ENCODE results near the gene SNN. TPM values are rescaled to one million over a fixed set of nuclear protein-coding genes. Genes with fewer than 3 reads are reported as not detected.

The SNN gene
- total and polyA plus RNA-seq, 2 experiments from 2014 or later, result 5.4 to 5.9 TPM

- peaks cover 86% of the 10 kb centered on the region for H3K79me2 ChIP-seq (ENCODE audit: insufficient read depth)
- H3K4me2 ChIP-seq (ENCODE audit: unreplicated experiment), result no peak overlapping the region
- H3K9me3 ChIP-seq (ENCODE audit: low read depth), result no peaks in the 10 kb centered on the region
- H3K9ac ChIP-seq, result no peak overlapping the region
- peaks cover 69% of the 10 kb centered on the region for H3K36me3 ChIP-seq (ENCODE audit: low read depth)
- no peak overlapping the region for H3K27ac ChIP-seq
- H3K9me2 ChIP-seq (ENCODE audit: insufficient read depth), result no peaks in the 10 kb centered on the region
- DNase-seq, result no peak
- H4K20me1 ChIP-seq (ENCODE audit: insufficient read depth), result no peaks in the 10 kb centered on the region
- no peaks in the 10 kb centered on the region for H3K27me3 ChIP-seq (replicated peaks; ENCODE audit: insufficient read depth)
- H3F3A ChIP-seq (ENCODE audit: insufficient read depth), result peaks cover 6% of the 10 kb centered on the region; the same call in 1 of the 2 replicates
- H2AFZ ChIP-seq, result no peak overlapping the region
- TF ChIP-seq EZH2 (IDR thresholded peaks at IDR 0.05; ENCODE audit: insufficient read depth, poor library complexity, severe bottlenecking) (no peak), EZH2phosphoT487 (IDR thresholded peaks at IDR 0.05; ENCODE audit: insufficient read depth, low read depth) (no peak)
- in situ Hi-C loops (cut with MboI), result loop anchor here (10.0 kb wide), 1 partner anchor 331 kb away; no protein-coding TSS in a partner anchor
- WGBS, 2 experiments (ENCODE audit: low coverage in 1 of 2, low lambda C conversion rate in 2 of 2, missing lambda C conversion rate in 2 of 2), result 91 to 96% methylated on average over 8 of the region's 8 CpGs
- no peak overlapping the region for H3K4me3 ChIP-seq
- H3K4me1 ChIP-seq (ENCODE audit: insufficient read depth), result no peaks in the 10 kb centered on the region; the same call in 1 of the 2 replicates
Measured at GRCh38 chr16:11726008-11726407, 57.8 kb downstream of the SNN start.

GRCh38 chr16:11727796-11728543 lies 59.7 kb downstream of the SNN start:
- Histone ChIP-seq H2AFZ (no peak overlapping the region), H3K4me2 (ENCODE audit: unreplicated experiment) (no peak overlapping the region), H3F3A (ENCODE audit: insufficient read depth) (peaks cover 6% of the 10 kb centered on the region; the same call in 1 of the 2 replicates), H3K9me2 (ENCODE audit: insufficient read depth) (no peaks in the 10 kb centered on the region), H3K4me3 (no peak overlapping the region), H3K27ac (no peak overlapping the region), H3K36me3 (ENCODE audit: low read depth) (peaks cover 58% of the 10 kb centered on the region), H3K27me3 (replicated peaks; ENCODE audit: insufficient read depth) (no peaks in the 10 kb centered on the region), H3K9ac (no peak overlapping the region), H4K20me1 (ENCODE audit: insufficient read depth) (no peaks in the 10 kb centered on the region), H3K9me3 (ENCODE audit: low read depth) (no peaks in the 10 kb centered on the region), H3K4me1 (ENCODE audit: insufficient read depth) (no peaks in the 10 kb centered on the region; the same call in 1 of the 2 replicates), H3K79me2 (ENCODE audit: insufficient read depth) (peaks cover 98% of the 10 kb centered on the region)
- DNase-seq, result no peak
- 76 to 82% methylated on average over 4 of the region's 4 CpGs for WGBS, 2 experiments (ENCODE audit: low coverage in 1 of 2, low lambda C conversion rate in 2 of 2, missing lambda C conversion rate in 2 of 2)
- no peak for TF ChIP-seq EZH2 (IDR thresholded peaks at IDR 0.05; ENCODE audit: insufficient read depth, poor library complexity, severe bottlenecking)
- no peak for TF ChIP-seq EZH2phosphoT487 (IDR thresholded peaks at IDR 0.05; ENCODE audit: insufficient read depth, low read depth)
- in situ Hi-C loops (cut with MboI), result loop anchor here (10.0 kb wide), 1 partner anchor 333 kb away; no protein-coding TSS in a partner anchor

Other genes with a start within 250 kb of the SNN start
- gene LITAF, start 81.5 kb upstream of the SNN start, total RNA-seq (2014; rRNA removed; shearing (Covaris generic)), result 83.2 and 92.1 TPM in 2 replicates
- gene LITAF, start 81.5 kb upstream of the SNN start, polyA plus RNA-seq (2016; fragmentation: Nextera tagmentation; extraction: Ambion mirVana), result 150 and 159 TPM in 2 replicates
- 24.5 and 28.6 TPM in 2 replicates for gene TXNDC11, start 74.4 kb downstream of the SNN start, total RNA-seq (2014; rRNA removed; shearing (Covaris generic))
- 24.4 and 25.9 TPM in 2 replicates for gene TXNDC11, start 74.4 kb downstream of the SNN start, polyA plus RNA-seq (2016; fragmentation: Nextera tagmentation; extraction: Ambion mirVana)
- gene ZC3H7A, start 128.8 kb downstream of the SNN start, total RNA-seq (2014; rRNA removed; shearing (Covaris generic)), result 30.7 and 33.6 TPM in 2 replicates
- gene ZC3H7A, start 128.8 kb downstream of the SNN start, polyA plus RNA-seq (2016; fragmentation: Nextera tagmentation; extraction: Ambion mirVana), result 48.0 and 49.7 TPM in 2 replicates
- gene RSL1D1, start 183.1 kb downstream of the SNN start, total RNA-seq (2014; rRNA removed; shearing (Covaris generic)), result 150 and 213 TPM in 2 replicates
- gene RSL1D1, start 183.1 kb downstream of the SNN start, polyA plus RNA-seq (2016; fragmentation: Nextera tagmentation; extraction: Ambion mirVana), result 240 and 274 TPM in 2 replicates
- 72.8 and 78.7 TPM in 2 replicates for gene GSPT1, start 247.5 kb downstream of the SNN start, total RNA-seq (2014; rRNA removed; shearing (Covaris generic))
- gene GSPT1, start 247.5 kb downstream of the SNN start, polyA plus RNA-seq (2016; fragmentation: Nextera tagmentation; extraction: Ambion mirVana), result 108 and 112 TPM in 2 replicates

Data from GM23248 (cell line).